ENCODE measurements around the gene ATP2B2.

Gene ATP2B2

GRCh38 chr3:10521772-10522441 lies 16.5 kb upstream of the ATP2B2 start:
- no peak overlapping the region for H2AFZ ChIP-seq (ENCODE audit: low read depth)
- no peak overlapping the region for H3K4me3 ChIP-seq (IDR thresholded peaks at IDR 0.05; ENCODE audit: insufficient read depth, low read depth, low read length)
- H4K20me1 ChIP-seq (ENCODE audit: insufficient read depth), result no peaks in the 10 kb centered on the region
- no peaks in the 10 kb centered on the region for H3K79me2 ChIP-seq (ENCODE audit: insufficient read depth, low read depth)
- TF ChIP-seq CTCF (conservative IDR thresholded peaks at IDR 0.05; ENCODE audit: low read depth, low read length), result no peak
- no peaks in the 10 kb centered on the region for H3K4me1 ChIP-seq (ENCODE audit: low read depth, poor library complexity, severe bottlenecking)
- H3K36me3 ChIP-seq (ENCODE audit: insufficient read depth), result no peaks in the 10 kb centered on the region
- no peak overlapping the region for H3K27ac ChIP-seq
- no peak overlapping the region for H3K4me2 ChIP-seq
- H3K9ac ChIP-seq, result no peak overlapping the region
- H3K27me3 ChIP-seq (ENCODE audit: insufficient read depth, low read depth), result no peaks in the 10 kb centered on the region

- Histone ChIP-seq H2AFZ (ENCODE audit: low read depth) (no peak overlapping the region), H4K20me1 (ENCODE audit: insufficient read depth) (no peaks in the 10 kb centered on the region), H3K4me1 (ENCODE audit: low read depth, poor library complexity, severe bottlenecking) (no peaks in the 10 kb centered on the region), H3K4me2 (no peak overlapping the region), H3K27ac (no peak overlapping the region), H3K9ac (no peak overlapping the region), H3K4me3 (IDR thresholded peaks at IDR 0.05; ENCODE audit: insufficient read depth, low read depth, low read length) (no peak overlapping the region), H3K79me2 (ENCODE audit: insufficient read depth, low read depth) (no peaks in the 10 kb centered on the region), H3K27me3 (ENCODE audit: insufficient read depth, low read depth) (no peaks in the 10 kb centered on the region), H3K36me3 (ENCODE audit: insufficient read depth) (no peaks in the 10 kb centered on the region)
- TF ChIP-seq CTCF (conservative IDR thresholded peaks at IDR 0.05; ENCODE audit: low read depth, low read length), result no peak
Observed at GRCh38 chr3:10520072-10520471, 14.7 kb upstream of the ATP2B2 start.

- Histone ChIP-seq H3K36me3 (ENCODE audit: insufficient read depth) (no peaks in the 10 kb centered on the region), H4K20me1 (ENCODE audit: insufficient read depth) (no peaks in the 10 kb centered on the region), H3K4me2 (no peak overlapping the region), H3K4me3 (IDR thresholded peaks at IDR 0.05; ENCODE audit: insufficient read depth, low read depth, low read length) (no peak overlapping the region), H2AFZ (ENCODE audit: low read depth) (no peak overlapping the region), H3K27me3 (ENCODE audit: insufficient read depth, low read depth) (no peaks in the 10 kb centered on the region), H3K27ac (no peak overlapping the region), H3K79me2 (ENCODE audit: insufficient read depth, low read depth) (no peaks in the 10 kb centered on the region), H3K4me1 (ENCODE audit: low read depth, poor library complexity, severe bottlenecking) (no peaks in the 10 kb centered on the region), H3K9ac (no peak overlapping the region)
- no peak for TF ChIP-seq CTCF (conservative IDR thresholded peaks at IDR 0.05; ENCODE audit: low read depth, low read length)
Observed at GRCh38 chr3:10519236-10519635, 13.8 kb upstream of the ATP2B2 start.

GRCh38 chr3:10518506-10519150 lies 13.2 kb upstream of the ATP2B2 start:
- no peak overlapping the region for H3K9ac ChIP-seq
- no peaks in the 10 kb centered on the region for H3K36me3 ChIP-seq (ENCODE audit: insufficient read depth)
- H3K4me3 ChIP-seq (IDR thresholded peaks at IDR 0.05; ENCODE audit: insufficient read depth, low read depth, low read length), result no peak overlapping the region
- H3K4me2 ChIP-seq, result no peak overlapping the region
- H3K4me1 ChIP-seq (ENCODE audit: low read depth, poor library complexity, severe bottlenecking), result no peaks in the 10 kb centered on the region
- no peaks in the 10 kb centered on the region for H3K27me3 ChIP-seq (ENCODE audit: insufficient read depth, low read depth)
- no peak overlapping the region for H2AFZ ChIP-seq (ENCODE audit: low read depth)
- H3K27ac ChIP-seq, result no peak overlapping the region
- no peaks in the 10 kb centered on the region for H3K79me2 ChIP-seq (ENCODE audit: insufficient read depth, low read depth)
- TF ChIP-seq CTCF (conservative IDR thresholded peaks at IDR 0.05; ENCODE audit: low read depth, low read length), result no peak
- H4K20me1 ChIP-seq (ENCODE audit: insufficient read depth), result no peaks in the 10 kb centered on the region
